Measurements from ENCODE around the gene ELAVL4.

DNA sequence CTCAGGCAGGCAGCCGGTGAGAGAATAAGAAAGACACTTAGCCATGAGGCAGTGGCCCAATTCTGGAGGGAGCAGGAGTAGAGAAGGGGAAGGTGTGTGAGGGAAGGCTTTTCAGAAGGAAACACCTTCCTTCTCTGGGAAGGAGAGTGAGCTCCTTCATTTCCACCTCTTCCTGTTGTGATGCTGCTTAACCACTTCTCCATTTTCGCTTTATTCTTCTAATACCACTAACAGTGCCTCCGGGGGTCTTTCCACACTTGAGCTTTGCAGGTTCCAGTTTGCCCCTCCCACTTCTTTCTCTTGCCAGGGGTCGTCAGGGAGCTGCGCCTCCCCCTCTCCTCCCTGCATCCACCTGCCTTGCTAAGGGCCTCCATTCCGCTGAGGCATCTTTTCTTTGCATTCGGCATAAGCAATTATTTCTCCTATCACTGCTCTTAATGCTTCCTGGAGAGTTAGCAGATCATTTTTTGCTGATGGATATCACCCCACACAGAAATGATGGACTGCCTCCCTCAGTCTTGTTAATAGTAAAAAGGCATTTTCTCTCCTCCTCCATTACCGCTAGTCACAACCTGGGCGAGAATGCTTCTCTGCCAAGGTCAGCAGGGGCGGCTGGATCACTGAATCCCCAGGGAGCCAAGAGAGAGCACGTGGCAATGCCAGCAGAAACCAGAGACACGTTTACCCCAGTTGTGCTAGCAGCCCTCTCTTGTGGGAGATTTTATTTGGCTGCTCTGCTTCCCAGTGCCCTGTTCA, 74.8 kb downstream of the ELAVL4 start:
- TF ChIP-seq, protein P1, sequence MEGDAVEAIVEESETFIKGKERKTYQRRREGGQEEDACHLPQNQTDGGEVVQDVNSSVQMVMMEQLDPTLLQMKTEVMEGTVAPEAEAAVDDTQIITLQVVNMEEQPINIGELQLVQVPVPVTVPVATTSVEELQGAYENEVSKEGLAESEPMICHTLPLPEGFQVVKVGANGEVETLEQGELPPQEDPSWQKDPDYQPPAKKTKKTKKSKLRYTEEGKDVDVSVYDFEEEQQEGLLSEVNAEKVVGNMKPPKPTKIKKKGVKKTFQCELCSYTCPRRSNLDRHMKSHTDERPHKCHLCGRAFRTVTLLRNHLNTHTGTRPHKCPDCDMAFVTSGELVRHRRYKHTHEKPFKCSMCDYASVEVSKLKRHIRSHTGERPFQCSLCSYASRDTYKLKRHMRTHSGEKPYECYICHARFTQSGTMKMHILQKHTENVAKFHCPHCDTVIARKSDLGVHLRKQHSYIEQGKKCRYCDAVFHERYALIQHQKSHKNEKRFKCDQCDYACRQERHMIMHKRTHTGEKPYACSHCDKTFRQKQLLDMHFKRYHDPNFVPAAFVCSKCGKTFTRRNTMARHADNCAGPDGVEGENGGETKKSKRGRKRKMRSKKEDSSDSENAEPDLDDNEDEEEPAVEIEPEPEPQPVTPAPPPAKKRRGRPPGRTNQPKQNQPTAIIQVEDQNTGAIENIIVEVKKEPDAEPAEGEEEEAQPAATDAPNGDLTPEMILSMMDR (IDR thresholded peaks at IDR 0.05): no peak
- no peak for TF ChIP-seq POLR2A (IDR thresholded peaks at IDR 0.05)

All from lower leg skin (tissue), 3 donors.